HEK293T (cell line): ENCODE measurements around the gene TSKU.

Experiments
- CTCF ChIA-PET: fragments of 350-600 bp; formaldehyde crosslinking; extraction: SDS; loops from one replicate; lab custom pipeline; 2021; ENCODE audit warnings: antibody characterized with exemption, inconsistent platforms; lab: Yijun Ruan, JAX
- POLR2A ChIA-PET: fragments of 350-600 bp; formaldehyde crosslinking; extraction: SDS; loops from one replicate; lab custom pipeline; 2020; ENCODE audit warnings: antibody characterized with exemption, inconsistent platforms; lab: Yijun Ruan, JAX
- DNase-seq: peaks from one replicate; pipeline ENCODE4 v3.0.0; 2012; ENCODE audit warnings: mixed read lengths; ENCODE audit errors: extremely low spot score
- ARNT ChIP-seq: fragments of 450-650 bp; IDR thresholded peaks from 2 replicates; pipeline ENCODE4 v1.6.1; 2017; ENCODE audit warnings: mild to moderate bottlenecking
- BHLHE40 ChIP-seq: fragments of 450-650 bp; IDR thresholded peaks from 2 replicates; pipeline ENCODE4 v1.6.1; 2016; ENCODE audit warnings: mild to moderate bottlenecking, moderate library complexity, borderline replicate concordance
- CTBP1 ChIP-seq: fragments of 450-650 bp; IDR thresholded peaks from 2 replicates; pipeline ENCODE4 v1.6.1; 2016; ENCODE audit warnings: borderline replicate concordance
- ELF4 ChIP-seq: fragments of 450-650 bp; IDR thresholded peaks from 2 replicates; pipeline ENCODE4 v1.6.1; 2017; ENCODE audit warnings: antibody characterized with exemption
- FOXA1 ChIP-seq: fragments of 450-650 bp; IDR thresholded peaks from 2 replicates; pipeline ENCODE4 v1.6.1; 2016; ENCODE audit warnings: mild to moderate bottlenecking
- FOXK2 ChIP-seq: fragments of 450-650 bp; IDR thresholded peaks from 2 replicates; pipeline ENCODE4 v1.6.1; 2016; ENCODE audit warnings: mild to moderate bottlenecking
- FOXM1 ChIP-seq: fragments of 450-650 bp; IDR thresholded peaks from 2 replicates; pipeline ENCODE4 v1.6.1; 2017; ENCODE audit warnings: mild to moderate bottlenecking, borderline replicate concordance
- HDGF ChIP-seq: fragments of 450-650 bp; IDR thresholded peaks from 2 replicates; pipeline ENCODE4 v1.6.1; 2017; ENCODE audit warnings: antibody characterized with exemption, borderline replicate concordance
- L3MBTL2 ChIP-seq: fragments of 450-650 bp; conservative IDR thresholded peaks from 2 replicates; pipeline ENCODE4 v1.6.1; 2016; ENCODE audit warnings: mild to moderate bottlenecking
- LEF1 ChIP-seq: fragments of 450-650 bp; IDR thresholded peaks from 2 replicates; pipeline ENCODE4 v1.6.1; 2017; ENCODE audit warnings: mild to moderate bottlenecking, borderline replicate concordance
- NFRKB ChIP-seq: fragments of 450-650 bp; IDR thresholded peaks from 2 replicates; pipeline ENCODE4 v1.6.1; 2016; ENCODE audit warnings: mild to moderate bottlenecking, moderate library complexity
- SP1 ChIP-seq: fragments of 450-650 bp; IDR thresholded peaks from 2 replicates; pipeline ENCODE4 v1.6.1; 2017
- SUZ12 ChIP-seq: fragments of 450-650 bp; IDR thresholded peaks from 2 replicates; pipeline ENCODE4 v1.6.1; 2016; ENCODE audit warnings: mild to moderate bottlenecking
- TARDBP ChIP-seq: fragments of 450-650 bp; IDR thresholded peaks from 2 replicates; pipeline ENCODE4 v1.6.1; 2016
- ZNF384 ChIP-seq: fragments of 450-650 bp; IDR thresholded peaks from 2 replicates; pipeline ENCODE4 v1.6.1; 2016
- TF ChIP-seq, protein P1 (sequence below): fragments of 450-650 bp; IDR thresholded peaks from 2 replicates; pipeline ENCODE4 v1.6.1; 2016

Gene TSKU

DNA sequence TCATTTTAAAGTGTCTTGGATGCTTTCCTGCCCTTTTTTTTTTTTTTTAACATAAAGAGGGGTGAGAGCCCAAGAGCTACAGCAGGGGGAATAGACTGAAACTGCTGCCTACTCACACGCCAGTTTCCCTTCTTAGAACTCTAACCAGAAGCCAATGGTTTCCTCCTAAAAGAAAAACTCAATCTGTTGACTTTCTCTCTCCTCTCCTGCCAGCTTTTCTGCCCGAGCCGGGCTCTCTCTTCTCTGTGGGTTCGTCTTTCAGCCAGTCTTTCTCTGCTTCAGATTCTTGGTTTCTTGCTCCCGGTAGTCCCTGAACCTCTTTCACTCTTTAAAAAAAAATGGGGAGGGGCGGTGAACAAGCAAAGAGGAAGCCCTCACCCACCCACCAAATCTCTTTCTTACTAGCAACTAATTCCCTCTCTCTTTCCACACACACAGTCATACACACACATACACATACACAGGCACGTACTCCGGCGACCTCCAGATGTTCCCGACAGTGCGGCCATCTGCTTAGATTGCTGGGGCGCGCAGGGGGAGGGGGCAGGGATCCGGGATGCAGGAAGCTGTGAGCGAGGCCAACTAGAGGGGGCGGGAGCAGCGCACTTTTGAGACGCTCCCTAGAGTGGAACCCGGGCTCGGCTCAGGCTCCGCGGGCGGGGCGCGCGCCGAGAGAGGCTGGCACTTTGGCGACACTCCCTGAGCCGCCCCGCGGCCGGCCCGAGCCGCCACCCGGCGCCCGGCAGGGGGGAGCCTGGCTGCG lies 444 bp upstream of the TSKU start:
- no peak for TF ChIP-seq SUZ12
- TF ChIP-seq ZNF384 = no peak
- no peak for TF ChIP-seq NFRKB
- no peak for TF ChIP-seq TARDBP
- TF ChIP-seq FOXM1 = peak; percentile 66; the same call in 1 of the 2 replicates
- TF ChIP-seq ELF4 = no peak
- no peak; the same call in 1 of the 2 replicates for TF ChIP-seq L3MBTL2
- DNase-seq = peak; percentile 90
- CTCF ChIA-PET = interaction anchor here (0.6 kb wide), 2 partner anchors 12 to 24 kb away, joined by 3 read pairs; no protein-coding TSS in a partner anchor
- POLR2A ChIA-PET = interaction anchor here (0.6 to 2.1 kb wide), 4 partner anchors 9 to 1213 kb away, joined by 3 to 7 read pairs (median 5); no protein-coding TSS in a partner anchor

DNA sequence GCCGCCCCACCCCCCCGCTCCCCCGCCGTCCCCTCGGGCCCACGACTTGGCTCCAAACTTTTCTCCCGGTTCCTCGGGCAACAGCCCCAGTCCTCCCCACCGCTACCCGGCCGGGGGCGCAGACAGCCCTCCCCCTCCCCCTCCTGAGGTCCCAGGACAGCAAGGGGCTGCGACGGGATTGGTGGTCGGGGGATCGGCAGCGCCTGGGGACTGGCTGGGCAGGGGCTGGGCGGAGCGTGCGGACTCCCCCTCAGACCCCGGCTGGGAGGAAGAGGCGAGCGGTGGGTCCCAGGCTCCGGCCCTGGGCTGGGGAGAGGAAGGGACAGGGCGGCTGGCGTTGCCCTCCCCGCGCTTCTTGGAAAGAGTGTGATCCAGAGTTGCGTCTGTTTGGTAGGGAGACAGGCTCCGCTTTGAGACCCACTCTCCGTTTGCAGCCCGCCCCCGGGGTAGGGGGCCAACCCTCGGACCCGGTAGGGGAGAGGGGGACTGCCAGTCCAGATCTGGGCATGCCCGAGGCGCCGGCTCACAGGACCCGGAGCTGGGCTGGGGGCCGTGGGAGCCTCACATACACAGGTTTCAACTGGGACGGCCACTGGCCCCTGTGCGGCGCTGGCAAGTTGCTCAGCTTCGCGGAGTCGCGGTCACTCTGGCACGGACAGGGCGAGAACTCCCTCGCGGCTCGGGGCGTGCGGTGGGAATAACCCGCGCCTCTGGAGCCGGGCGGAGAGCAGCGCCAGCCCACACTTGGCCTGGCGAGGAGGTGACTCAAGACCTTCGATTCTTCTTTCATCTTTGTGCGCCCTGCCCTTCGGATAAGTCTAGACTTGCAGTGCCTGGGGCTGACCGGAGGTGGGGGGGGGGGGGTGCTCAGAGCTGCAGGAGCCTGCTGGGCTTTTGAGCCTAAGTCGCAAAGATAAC lies 999 bp downstream of the TSKU start:
- CTCF ChIA-PET = interaction anchor here (0.6 kb wide), 1 partner anchor 9 kb away, joined by 3 read pairs; no protein-coding TSS in a partner anchor
- POLR2A ChIA-PET = interaction anchor here (1.4 kb wide), 1 partner anchor 14 kb away, joined by 6 read pairs; no protein-coding TSS in a partner anchor
- peak; percentile 53 for DNase-seq
- TF ChIP-seq CTBP1 (no peak), NFRKB (no peak), FOXA1 (no peak)

DNA sequence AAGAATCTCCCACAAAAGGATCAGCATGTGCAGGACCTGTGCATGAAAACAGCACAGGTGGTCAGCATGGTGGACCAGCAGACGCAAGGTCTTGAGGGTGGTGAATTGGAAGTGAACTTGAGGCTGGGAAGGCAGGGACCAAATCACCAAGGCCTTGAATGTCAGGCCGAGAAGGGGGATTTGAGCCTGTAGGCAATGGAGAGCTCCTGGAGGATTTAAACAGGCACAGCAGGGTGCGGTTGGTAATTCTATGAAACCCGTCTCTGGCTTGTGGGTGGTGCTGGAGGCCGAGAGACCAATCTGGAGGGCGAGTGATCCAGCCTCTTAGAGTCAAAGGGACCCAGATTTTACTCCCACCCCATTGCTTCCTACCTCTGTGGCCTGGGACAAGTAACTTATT lies 2.4 kb downstream of the TSKU start:
- ChIA-PET POLR2A (interaction anchor here (1.4 kb wide), 1 partner anchor 13 kb away, joined by 6 read pairs; no protein-coding TSS in a partner anchor), CTCF (interaction anchor here (1.2 kb wide), 1 partner anchor 51 kb away, joined by 3 read pairs; no protein-coding TSS in a partner anchor)
- no peak for DNase-seq
- no peak for TF ChIP-seq ELF4
- no peak for TF ChIP-seq ARNT
- TF ChIP-seq, protein P1, sequence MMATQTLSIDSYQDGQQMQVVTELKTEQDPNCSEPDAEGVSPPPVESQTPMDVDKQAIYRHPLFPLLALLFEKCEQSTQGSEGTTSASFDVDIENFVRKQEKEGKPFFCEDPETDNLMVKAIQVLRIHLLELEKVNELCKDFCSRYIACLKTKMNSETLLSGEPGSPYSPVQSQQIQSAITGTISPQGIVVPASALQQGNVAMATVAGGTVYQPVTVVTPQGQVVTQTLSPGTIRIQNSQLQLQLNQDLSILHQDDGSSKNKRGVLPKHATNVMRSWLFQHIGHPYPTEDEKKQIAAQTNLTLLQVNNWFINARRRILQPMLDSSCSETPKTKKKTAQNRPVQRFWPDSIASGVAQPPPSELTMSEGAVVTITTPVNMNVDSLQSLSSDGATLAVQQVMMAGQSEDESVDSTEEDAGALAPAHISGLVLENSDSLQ = no peak
- TF ChIP-seq NFRKB = no peak
- no peak for TF ChIP-seq LEF1
- no peak for TF ChIP-seq FOXM1
- no peak for TF ChIP-seq L3MBTL2
- TF ChIP-seq BHLHE40 = no peak
- no peak for TF ChIP-seq SUZ12
- no peak for TF ChIP-seq FOXA1
- no peak for TF ChIP-seq CTBP1
- TF ChIP-seq ZNF384 = no peak
- TF ChIP-seq HDGF = no peak
- TF ChIP-seq TARDBP = no peak
- no peak for TF ChIP-seq FOXK2
- TF ChIP-seq SP1 = no peak

DNA sequence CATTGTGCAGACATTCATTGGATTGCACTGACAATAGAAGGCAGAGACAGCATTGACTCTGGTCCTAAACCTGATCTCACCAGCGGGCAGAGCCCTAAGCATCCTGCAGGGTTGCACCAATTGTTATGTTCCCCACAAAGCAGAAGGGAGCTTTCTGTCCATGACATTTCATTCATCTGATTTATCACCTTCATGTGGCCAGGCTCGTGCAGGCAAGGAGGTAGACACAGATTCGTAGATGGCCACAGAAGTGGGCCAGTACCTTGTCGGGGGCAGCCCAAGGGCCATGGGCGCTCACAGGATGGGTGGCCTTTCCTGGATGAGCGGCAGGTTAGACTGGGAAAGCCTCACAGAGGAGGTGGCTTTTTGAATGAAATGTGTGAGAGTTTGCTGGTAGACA lies 2.9 kb downstream of the TSKU start:
- TF ChIP-seq ELF4 (no peak), LEF1 (no peak), ZNF384 (no peak), SUZ12 (no peak), FOXA1 (no peak), HDGF (no peak), BHLHE40 (no peak), FOXM1 (no peak), SP1 (no peak), TARDBP (no peak)
- CTCF ChIA-PET = interaction anchor here (1.2 kb wide), 1 partner anchor 52 kb away, joined by 3 read pairs; no protein-coding TSS in a partner anchor
- DNase-seq = no peak
- POLR2A ChIA-PET = no interaction called here

DNA sequence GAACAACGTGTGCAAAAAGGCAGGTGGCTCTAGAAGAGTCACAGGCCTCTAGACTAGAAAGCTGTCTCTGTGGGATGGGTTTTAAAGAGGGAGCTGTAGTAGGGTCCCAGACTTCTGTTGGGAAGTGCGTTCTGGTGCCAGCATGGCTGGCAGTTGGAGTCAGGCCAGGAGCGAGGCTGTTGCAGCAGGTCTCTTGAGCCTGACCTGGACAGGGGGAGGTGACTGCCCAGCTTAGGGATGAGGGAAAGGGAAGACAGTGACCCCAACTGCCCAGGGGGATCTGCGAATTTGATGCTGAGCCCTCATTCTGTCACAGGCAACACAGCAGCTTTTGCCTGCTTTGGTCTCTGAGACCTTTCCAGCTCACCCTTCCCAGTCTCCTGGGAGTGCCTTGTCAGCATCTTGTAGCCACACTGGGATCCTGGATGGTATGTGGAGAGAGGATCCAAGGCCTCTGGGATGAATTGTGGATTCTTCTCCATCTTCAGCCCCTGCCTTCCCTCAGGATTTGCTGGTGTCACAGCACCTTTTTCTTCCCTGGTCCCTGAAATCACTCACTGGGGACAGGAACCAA lies 3.4 kb downstream of the TSKU start:
- DNase-seq = no peak
- CTCF ChIA-PET = interaction anchor here (1.2 kb wide), 1 partner anchor 52 kb away, joined by 3 read pairs; no protein-coding TSS in a partner anchor
- POLR2A ChIA-PET = no interaction called here
- TF ChIP-seq LEF1 = no peak
- TF ChIP-seq SP1 = no peak
- TF ChIP-seq ARNT = no peak
- TF ChIP-seq BHLHE40 = no peak
- no peak for TF ChIP-seq HDGF
- no peak for TF ChIP-seq SUZ12
- no peak for TF ChIP-seq ZNF384

DNA sequence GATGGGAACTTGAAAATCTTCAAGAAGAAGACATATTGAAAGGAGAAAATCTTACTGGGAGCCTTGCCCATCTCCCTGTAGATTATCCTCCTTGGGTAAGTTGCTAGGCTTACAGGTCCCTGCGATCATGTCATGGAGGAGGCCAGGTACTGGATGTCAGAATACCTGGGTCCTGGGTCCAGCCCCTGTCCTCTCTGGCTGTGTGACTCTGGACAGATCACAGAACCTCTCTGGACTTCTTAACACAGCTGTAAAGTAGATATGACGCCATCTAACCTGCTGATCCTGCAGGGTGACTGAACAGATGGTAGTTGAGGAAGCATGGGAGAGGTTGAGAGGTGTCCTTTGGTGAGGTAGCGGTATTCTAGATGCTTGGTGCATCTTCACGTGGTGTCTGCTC lies 4.1 kb downstream of the TSKU start:
- ChIA-PET POLR2A (no interaction called here), CTCF (interaction anchor here (1.5 kb wide), 1 partner anchor 11 kb away, joined by 7 read pairs; no protein-coding TSS in a partner anchor)
- TF ChIP-seq TARDBP = no peak
- no peak for TF ChIP-seq CTBP1
- TF ChIP-seq LEF1 = no peak
- TF ChIP-seq, protein P1 = no peak
- no peak for TF ChIP-seq ARNT
- no peak for TF ChIP-seq NFRKB
- no peak for TF ChIP-seq FOXA1
- TF ChIP-seq SP1 = no peak
- no peak for TF ChIP-seq HDGF
- no peak for TF ChIP-seq SUZ12
- TF ChIP-seq BHLHE40 = no peak
- TF ChIP-seq ZNF384 = no peak
- no peak for TF ChIP-seq ELF4
- TF ChIP-seq FOXK2 = no peak
- TF ChIP-seq L3MBTL2 = no peak
- no peak for TF ChIP-seq FOXM1

More for the DNA sequence above, 4.1 kb downstream of the TSKU start:
- no peak for DNase-seq
